H9 (cell line): Measurements from ENCODE around the gene ZNF205. TPM values are rescaled to one million over a fixed set of nuclear protein-coding genes. Genes with fewer than 3 reads are reported as not detected.

Experiments
- DNase-seq: peaks from one replicate; pipeline ENCODE4 v3.0.0-alpha.2; 2017
- H2AFZ ChIP-seq: one replicate; pipeline ENCODE4 v1.6.1; 2013; ENCODE audit warnings: mild to moderate bottlenecking, low read length, control low read depth, moderate library complexity
- H2AK5ac ChIP-seq: 2 replicates; pipeline ENCODE4 v1.6.1; 2013; ENCODE audit warnings: low read length, control low read depth, mixed read lengths; ENCODE audit not compliant: insufficient read length
- H2BK120ac ChIP-seq: one replicate; pipeline ENCODE4 v1.6.1; 2013; ENCODE audit warnings: low read depth, mild to moderate bottlenecking, low read length, control low read depth, inconsistent platforms; ENCODE audit not compliant: poor library complexity, severe bottlenecking
- H2BK12ac ChIP-seq: 2 replicates; pipeline ENCODE4 v1.6.1; 2013; ENCODE audit warnings: low read length, control low read depth, mixed read lengths, low read depth; ENCODE audit not compliant: insufficient read length
- H2BK15ac ChIP-seq: 2 replicates; pipeline ENCODE4 v1.6.1; 2013; ENCODE audit warnings: low read depth, low read length, control low read depth
- H2BK20ac ChIP-seq: one replicate; pipeline ENCODE4 v1.6.1; 2013; ENCODE audit warnings: low read depth, mild to moderate bottlenecking, low read length, control low read depth, inconsistent platforms; ENCODE audit not compliant: poor library complexity, severe bottlenecking
- H2BK5ac ChIP-seq: 2 replicates; pipeline ENCODE4 v1.6.1; 2013; ENCODE audit warnings: low read length, control low read depth, mixed read lengths; ENCODE audit not compliant: insufficient read length
- H3K14ac ChIP-seq: 2 replicates; pipeline ENCODE4 v1.6.1; 2013; ENCODE audit warnings: low read length, control low read depth; ENCODE audit not compliant: insufficient read depth
- H3K18ac ChIP-seq: 2 replicates; pipeline ENCODE4 v1.6.1; 2013; ENCODE audit warnings: low read depth, mild to moderate bottlenecking, mixed read lengths, low read length, control low read depth; ENCODE audit not compliant: insufficient read length
- H3K23ac ChIP-seq: 2 replicates; pipeline ENCODE4 v1.6.1; 2013; ENCODE audit warnings: low read length, control low read depth, mixed read lengths, low read depth; ENCODE audit not compliant: insufficient read length
- H3K23me2 ChIP-seq: 2 replicates; pipeline ENCODE4 v1.6.1; 2013; ENCODE audit warnings: low read depth, mild to moderate bottlenecking, mixed read lengths, low read length, control low read depth; ENCODE audit not compliant: insufficient read length, poor library complexity, severe bottlenecking
- H3K27ac ChIP-seq: 2 replicates; pipeline ENCODE4 v1.5.1; 2013; ENCODE audit warnings: low read length, control low read depth, mixed read lengths, low read depth; ENCODE audit not compliant: insufficient read length
- H3K27me3 ChIP-seq: 2 replicates; pipeline ENCODE4 v1.6.1; 2013; ENCODE audit warnings: low read length, control low read depth, inconsistent platforms; ENCODE audit not compliant: insufficient read depth
- H3K4ac ChIP-seq: 2 replicates; pipeline ENCODE4 v1.6.1; 2013; ENCODE audit warnings: low read depth, mild to moderate bottlenecking, control low read depth, inconsistent platforms, low read length, moderate library complexity
- H3K4me1 ChIP-seq: 2 replicates; pipeline ENCODE4 v1.6.1; 2013; ENCODE audit warnings: low read length, control low read depth, inconsistent platforms; ENCODE audit not compliant: insufficient read depth
- H3K4me2 ChIP-seq: 2 replicates; pipeline ENCODE4 v1.6.1; 2013; ENCODE audit warnings: low read length, control low read depth, mixed read lengths; ENCODE audit not compliant: insufficient read length, insufficient read depth
- H3K56ac ChIP-seq: 2 replicates; pipeline ENCODE4 v1.6.1; 2013; ENCODE audit warnings: low read depth, mild to moderate bottlenecking, mixed read lengths, low read length, control low read depth; ENCODE audit not compliant: insufficient read length
- H3K79me1 ChIP-seq: 2 replicates; pipeline ENCODE4 v1.6.1; 2013; ENCODE audit warnings: low read depth, mild to moderate bottlenecking, moderate library complexity, low read length, control low read depth, inconsistent platforms; ENCODE audit not compliant: insufficient read depth, poor library complexity, severe bottlenecking
- H3K79me2 ChIP-seq: 2 replicates; pipeline ENCODE4 v1.6.1; 2013; ENCODE audit warnings: low read length, control low read depth, inconsistent platforms; ENCODE audit not compliant: insufficient read depth
- H3K9ac ChIP-seq: 2 replicates; pipeline ENCODE4 v1.6.1; 2013; ENCODE audit warnings: low read length, control low read depth, mixed read lengths; ENCODE audit not compliant: insufficient read length; ENCODE audit errors: extremely low read depth
- H3K9me3 ChIP-seq: one replicate; pipeline ENCODE4 v1.6.1; 2013; ENCODE audit warnings: low read depth, low read length, inconsistent platforms; ENCODE audit not compliant: control insufficient read depth
- H3T11ph ChIP-seq: one replicate; pipeline ENCODE4 v1.6.1; 2013; ENCODE audit warnings: mild to moderate bottlenecking, low read length, control low read depth, inconsistent platforms
- H4K20me1 ChIP-seq: one replicate; pipeline ENCODE4 v1.6.1; 2013; ENCODE audit not compliant: control insufficient read depth, insufficient read length, insufficient read depth
- H4K5ac ChIP-seq: 2 replicates; pipeline ENCODE4 v1.6.1; 2013; ENCODE audit warnings: low read depth, mild to moderate bottlenecking, mixed read lengths, low read length, control low read depth; ENCODE audit not compliant: insufficient read length
- H4K8ac ChIP-seq: replicated peaks from 2 replicates; pipeline ENCODE4 v1.6.1; 2013; ENCODE audit warnings: low read length, control low read depth, mixed read lengths, low read depth; ENCODE audit not compliant: insufficient read length
- H4K91ac ChIP-seq: 2 replicates; pipeline ENCODE4 v1.6.1; 2013; ENCODE audit warnings: low read depth, mild to moderate bottlenecking, moderate library complexity, mixed read lengths, low read length, control low read depth; ENCODE audit not compliant: insufficient read length
- H3K27ac Mint-ChIP-seq, 3 experiments: 2 replicates in 2 of 3; 3 replicates in 1 of 3; pipeline ENCODE4 v1.8.0; 2020 to 2021; ENCODE audit warnings: mixed read lengths in 3 of 3, mild to moderate bottlenecking in 1 of 3, moderate library complexity in 1 of 3
- H3K27me3 Mint-ChIP-seq: 2 replicates; pipeline ENCODE4 v1.8.0; 2021; ENCODE audit warnings: low read depth, mild to moderate bottlenecking, moderate library complexity, mixed read lengths
- H3K36me3 Mint-ChIP-seq, 3 experiments: 2 replicates in 2 of 3; 3 replicates in 1 of 3; pipeline ENCODE4 v1.8.0; 2020 to 2021; ENCODE audit warnings: low read depth in 3 of 3, mixed read lengths in 3 of 3; ENCODE audit not compliant: insufficient read depth in 1 of 3
- H3K4me1 Mint-ChIP-seq, 2 experiments: 2 replicates each; pipeline ENCODE4 v1.8.0; 2020; ENCODE audit warnings: mixed read lengths in 2 of 2
- H3K4me3 Mint-ChIP-seq, 2 experiments: 2 replicates in 1 of 2; 3 replicates in 1 of 2; pipeline ENCODE4 v1.8.0; 2020 to 2021; ENCODE audit warnings: mild to moderate bottlenecking in 2 of 2, mixed read lengths in 2 of 2, moderate library complexity in 1 of 2
- H3K9me3 Mint-ChIP-seq, 2 experiments: 2 replicates in 1 of 2; 3 replicates in 1 of 2; pipeline ENCODE4 v1.8.0; 2020; ENCODE audit warnings: mild to moderate bottlenecking in 2 of 2, mixed read lengths in 2 of 2, moderate library complexity in 1 of 2
- CTCF ChIP-seq: fragments of 200-600 bp; sonication (generic); conservative IDR thresholded peaks from 3 replicates; pipeline ENCODE4 v1.8.0; 2021; ENCODE audit warnings: antibody characterized with exemption, mild to moderate bottlenecking
- WGBS: extraction: QIAGEN DNeasy Blood & Tissue Kit; methylation state at CpG from one replicate; pipeline ENCODE4 v1.1.7; 2013; ENCODE audit warnings: missing lambda C conversion rate, low lambda C conversion rate, mixed read lengths; ENCODE audit not compliant: insufficient read length; ENCODE audit errors: extremely low coverage; 5-methylcytosine and 5-hydroxymethylcytosine counted together
- total RNA-seq: library from RNA; stranded (reverse); gene quantifications from 2 replicates; pipeline ENCODE4 v1.2.1, GENCODE V29; 2021

Gene ZNF205
- total RNA-seq, 1 experiment from 2014 or later: 16.8 TPM

DNA sequence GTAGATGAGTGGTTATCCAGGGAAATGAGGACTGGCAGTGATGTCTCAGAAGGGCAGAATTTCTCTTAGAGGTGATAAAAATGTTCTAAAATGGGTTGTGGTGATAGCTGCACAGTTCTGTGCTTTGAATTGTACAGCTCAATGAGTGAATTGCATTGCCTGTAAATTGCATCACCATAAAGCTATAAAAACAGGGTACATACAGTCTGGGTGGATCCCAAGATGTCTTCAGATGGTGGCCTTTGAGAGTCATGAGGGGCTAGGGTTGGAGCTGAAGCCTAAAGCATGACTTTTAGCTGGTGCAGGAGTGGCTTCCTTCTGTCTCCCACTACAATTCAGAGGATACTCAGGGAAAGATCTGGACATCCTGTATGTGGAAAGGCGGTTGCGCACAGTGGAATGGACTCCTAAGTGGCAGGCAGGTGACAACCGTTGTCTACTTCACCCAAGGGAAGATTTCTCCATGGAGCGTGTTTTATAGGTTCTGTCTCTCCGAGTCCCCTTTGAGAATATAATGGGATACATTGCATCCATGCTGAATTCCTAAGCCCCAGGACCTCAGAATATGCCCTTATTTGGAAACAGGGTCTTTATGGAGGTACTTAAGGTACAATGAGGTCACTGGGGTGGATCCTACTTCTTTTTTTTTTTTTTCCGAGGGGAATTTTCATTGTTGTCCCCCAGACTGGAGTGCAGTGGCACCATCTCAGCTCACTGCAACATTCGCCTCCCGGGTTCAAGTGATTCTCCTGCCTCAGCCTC lies 48.6 kb upstream of the ZNF205 start:
- Histone ChIP-seq H3T11ph (no peak overlapping the region), H3K18ac (peak overlapping the region; percentile 47), H2BK120ac (no peak overlapping the region), H3K79me1 (no peaks in the 10 kb centered on the region), H3K23ac (no peak overlapping the region), H3K23me2 (peaks cover 7% of the 10 kb centered on the region), H3K79me2 (no peaks in the 10 kb centered on the region), H2AK5ac (no peak overlapping the region), H4K91ac (no peak overlapping the region), H3K9me3 (no peaks in the 10 kb centered on the region), H2BK15ac (no peak overlapping the region), H3K4me1 (no peaks in the 10 kb centered on the region), H3K56ac (no peak overlapping the region), H3K4me2 (no peak overlapping the region), H3K9ac (no peak overlapping the region), H4K8ac (no peak overlapping the region), H3K14ac (no peak overlapping the region), H3K27ac (no peak overlapping the region), H2BK5ac (no peak overlapping the region), H4K5ac (no peak overlapping the region), H4K20me1 (no peaks in the 10 kb centered on the region), H2BK12ac (no peak overlapping the region), H3K4ac (no peak overlapping the region), H2BK20ac (no peak overlapping the region), H3K27me3 (no peaks in the 10 kb centered on the region), H2AFZ (no peak overlapping the region)
- Mint-ChIP-seq H3K4me1 (peaks cover 24 to 29% of the 10 kb centered on the region in 2 experiments), H3K27me3 (peaks cover 19% of the 10 kb centered on the region), H3K36me3 (no peaks in the 10 kb centered on the region; a peak in 2 of 7 replicates), H3K27ac (peak overlapping the region in 2 of 3 experiments; percentile 19 to 49; a peak in 1 of 7 replicates), H3K4me3 (peak overlapping the region in 1 of 2 experiments; percentile 5; a peak in 1 of 5 replicates), H3K9me3 (no peaks in the 10 kb centered on the region; a peak in 1 of 5 replicates)
- no peak for TF ChIP-seq CTCF
- no peak for DNase-seq
- no CpG with 5 or more reads among the region's 8 CpGs for WGBS
